Naive B cell (primary cell): ENCODE measurements around the gene SPOPL. TPM values are rescaled to one million over a fixed set of nuclear protein-coding genes. Genes with fewer than 3 reads are reported as not detected.
"Not testable (repeated sequence)": the region's sequence is repeated elsewhere in the genome, so short reads cannot be mapped to it uniquely, and the experiment has no call there.

Experiments
- ATAC-seq, 2 donors: fragments of 150-1000 bp; cut with Tn5 transposase; 2 replicates each; pipeline ENCODE4 v1.10.0; 2021; ENCODE audit warnings: low read depth in 2 of 2, mild to moderate bottlenecking in 2 of 2, moderate library complexity in 2 of 2
- DNase-seq: peaks from one replicate; pipeline ENCODE4 v3.0.0; 2022
- H3K27ac Mint-ChIP-seq, 6 donors: one replicate each; pipeline ENCODE4 v1.8.0; 2020 to 2022; ENCODE audit warnings: mild to moderate bottlenecking in 6 of 6, mixed read lengths in 6 of 6, moderate library complexity in 5 of 6, inconsistent platforms in 2 of 6
- H3K27me3 Mint-ChIP-seq, 3 donors: one replicate each; pipeline ENCODE4 v1.8.0; 2021 to 2022; ENCODE audit warnings: mixed read lengths in 3 of 3, mild to moderate bottlenecking in 1 of 3
- H3K36me3 Mint-ChIP-seq, 2 donors: one replicate each; pipeline ENCODE4 v1.8.0; 2020 to 2022; ENCODE audit warnings: mixed read lengths in 2 of 2, inconsistent platforms in 1 of 2, mild to moderate bottlenecking in 1 of 2
- H3K4me1 Mint-ChIP-seq, 3 donors: one replicate each; pipeline ENCODE4 v1.8.0; 2020 to 2022; ENCODE audit warnings: mixed read lengths in 3 of 3, inconsistent platforms in 1 of 3, mild to moderate bottlenecking in 1 of 3, moderate library complexity in 1 of 3
- H3K4me3 Mint-ChIP-seq, 8 donors: one replicate each; pipeline ENCODE4 v1.8.0; 2020 to 2022; ENCODE audit warnings: mild to moderate bottlenecking in 8 of 8, mixed read lengths in 8 of 8, moderate library complexity in 8 of 8, inconsistent platforms in 2 of 8
- H3K9me3 Mint-ChIP-seq, 7 donors: one replicate each; pipeline ENCODE4 v1.8.0; 2020 to 2022; ENCODE audit warnings: mixed read lengths in 7 of 7, mild to moderate bottlenecking in 5 of 7, inconsistent platforms in 2 of 7, moderate library complexity in 1 of 7
- polyA plus RNA-seq, 6 donors: library from polyadenylated mRNA; unstranded; fragments of 300-500 nt; fragmentation: Illumina TruSeq; gene quantifications; one replicate each; pipeline ENCODE4 v1.2.3, GENCODE V29; 2021; ENCODE audit warnings: low read depth in 6 of 6

Gene SPOPL
- polyA plus RNA-seq, 6 donors from 2014 or later = 7.1 to 10.8 (median 7.9) TPM

GRCh38 chr2:138518860-138519259 is 17.3 kb downstream of the SPOPL start:
- peak overlapping the region in 1 of 6 donors; percentile 47 for H3K27ac Mint-ChIP-seq

GRCh38 chr2:138521821-138522220 is 20.3 kb downstream of the SPOPL start:
- Mint-ChIP-seq H3K27me3 (no peaks in the 10 kb centered on the region), H3K4me1 (peaks cover 63 to 84% (median 75%) of the 10 kb centered on the region in 3 donors), H3K9me3 (peaks cover 3 to 23% (median 11%) of the 10 kb centered on the region in 7 donors), H3K4me3 (peak overlapping the region in 1 of 8 donors; percentile 6), H3K36me3 (peaks cover 26% of the 10 kb centered on the region in 2 donors), H3K27ac (peak overlapping the region in 3 of 6 donors; percentile 13 to 83 (median 47))
- DNase-seq (no peak), ATAC-seq (no peak)

More at GRCh38 chr2:138518860-138519259, 17.3 kb downstream of the SPOPL start:
- DNase-seq (no peak), ATAC-seq (no peak)
- peaks cover 0 to 10% (median 3%) of the 10 kb centered on the region in 7 donors for H3K9me3 Mint-ChIP-seq
- peaks cover 73 to 92% (median 80%) of the 10 kb centered on the region in 3 donors for H3K4me1 Mint-ChIP-seq
- H3K36me3 Mint-ChIP-seq = peaks cover 12 to 15% of the 10 kb centered on the region in 2 donors
- H3K4me3 Mint-ChIP-seq = no peak overlapping the region
- H3K27me3 Mint-ChIP-seq = no peaks in the 10 kb centered on the region

GRCh38 chr2:138522556-138522955 is 21.0 kb downstream of the SPOPL start:
- peaks cover 23 to 28% of the 10 kb centered on the region in 2 donors for H3K36me3 Mint-ChIP-seq
- ATAC-seq = no peak

GRCh38 chr2:138523018-138523672 is 21.6 kb downstream of the SPOPL start:
- not testable (repeated sequence) for H3K27me3 Mint-ChIP-seq, DNase-seq
- Mint-ChIP-seq H3K4me3 (peak overlapping the region in 1 of 8 donors; percentile 10), H3K9me3 (peaks cover 3 to 23% (median 11%) of the 10 kb centered on the region in 7 donors), H3K4me1 (peaks cover 66 to 85% (median 76%) of the 10 kb centered on the region in 3 donors), H3K36me3 (peaks cover 27 to 32% of the 10 kb centered on the region in 2 donors), H3K27ac (peak overlapping the region in 4 of 6 donors; percentile 48 to 60 (median 58))
- peak; percentile 28 to 57 for ATAC-seq

More at GRCh38 chr2:138522556-138522955, 21.0 kb downstream of the SPOPL start:
- H3K4me1 Mint-ChIP-seq = peaks cover 64 to 85% (median 76%) of the 10 kb centered on the region in 3 donors
- no peaks in the 10 kb centered on the region for H3K27me3 Mint-ChIP-seq
- H3K27ac Mint-ChIP-seq = peak overlapping the region in 3 of 6 donors; percentile 48 to 58 (median 57)
- no peak overlapping the region for H3K4me3 Mint-ChIP-seq
- H3K9me3 Mint-ChIP-seq = peaks cover 3 to 23% (median 11%) of the 10 kb centered on the region in 7 donors
- no peak for DNase-seq

- DNase-seq, ATAC-seq, H3K4me3 Mint-ChIP-seq, H3K27me3 Mint-ChIP-seq: not testable (repeated sequence)
- H3K4me1 Mint-ChIP-seq = peaks cover 65 to 86% (median 76%) of the 10 kb centered on the region in 3 donors
- peak overlapping the region in 3 of 6 donors; percentile 25 to 60 (median 57) for H3K27ac Mint-ChIP-seq
- H3K9me3 Mint-ChIP-seq = peaks cover 3 to 23% (median 11%) of the 10 kb centered on the region in 7 donors
- peaks cover 27 to 32% of the 10 kb centered on the region in 2 donors for H3K36me3 Mint-ChIP-seq
Measured at GRCh38 chr2:138523673-138524042, 22.1 kb downstream of the SPOPL start.

GRCh38 chr2:138524353-138524752 is 22.8 kb downstream of the SPOPL start:
- not testable (repeated sequence) for DNase-seq, H3K27me3 Mint-ChIP-seq, ATAC-seq
- Mint-ChIP-seq H3K27ac (peak overlapping the region in 3 of 6 donors; percentile 33 to 73 (median 57)), H3K4me1 (peaks cover 67 to 86% (median 78%) of the 10 kb centered on the region in 3 donors), H3K9me3 (peaks cover 3 to 23% (median 11%) of the 10 kb centered on the region in 7 donors), H3K36me3 (peaks cover 27 to 32% of the 10 kb centered on the region in 2 donors), H3K4me3 (peak overlapping the region in 3 of 8 donors; percentile 4 to 82 (median 15))

GRCh38 chr2:138531913-138532312 is 30.3 kb downstream of the SPOPL start:
- Mint-ChIP-seq H3K27ac (peak overlapping the region in 4 of 6 donors; percentile 30 to 59 (median 48)), H3K4me3 (no peak overlapping the region)

GRCh38 chr2:138534791-138535190 is 33.2 kb downstream of the SPOPL start:
- ATAC-seq (no peak), DNase-seq (no peak)
- Mint-ChIP-seq H3K27ac (peak overlapping the region in 2 of 6 donors; percentile 24 to 56), H3K4me1 (peaks cover 52 to 71% (median 59%) of the 10 kb centered on the region in 3 donors), H3K36me3 (peaks cover 21 to 31% of the 10 kb centered on the region in 2 donors), H3K9me3 (peaks cover 5 to 24% (median 17%) of the 10 kb centered on the region in 7 donors), H3K27me3 (no peaks in the 10 kb centered on the region), H3K4me3 (peak overlapping the region in 2 of 8 donors; percentile 13 to 40)

More at GRCh38 chr2:138531913-138532312, 30.3 kb downstream of the SPOPL start:
- Mint-ChIP-seq H3K9me3 (peaks cover 0 to 3% (median under 1%) of the 10 kb centered on the region in 7 donors), H3K36me3 (peaks cover 11 to 18% of the 10 kb centered on the region in 2 donors), H3K4me1 (peaks cover 67 to 84% (median 80%) of the 10 kb centered on the region in 3 donors), H3K27me3 (no peaks in the 10 kb centered on the region)
- no peak for ATAC-seq
- no peak for DNase-seq

- H3K27me3 Mint-ChIP-seq = no peaks in the 10 kb centered on the region
- H3K4me3 Mint-ChIP-seq = peak overlapping the region in 3 of 8 donors; percentile 36 to 69 (median 39)
- H3K4me1 Mint-ChIP-seq = peaks cover 42 to 69% (median 60%) of the 10 kb centered on the region in 3 donors
- H3K9me3 Mint-ChIP-seq = peaks cover 5 to 31% (median 18%) of the 10 kb centered on the region in 7 donors
- DNase-seq (no peak), ATAC-seq (peak; percentile 52 to 58)
- H3K27ac Mint-ChIP-seq = peak overlapping the region; percentile 14 to 91 (median 48)
- H3K36me3 Mint-ChIP-seq = peaks cover 21 to 31% of the 10 kb centered on the region in 2 donors
Measured at GRCh38 chr2:138536302-138536701, 34.7 kb downstream of the SPOPL start.

- ATAC-seq (no peak), DNase-seq (no peak)
- Mint-ChIP-seq H3K4me1 (peaks cover 43 to 68% (median 60%) of the 10 kb centered on the region in 3 donors), H3K36me3 (peaks cover 24 to 31% of the 10 kb centered on the region in 2 donors), H3K9me3 (peaks cover 5 to 34% (median 19%) of the 10 kb centered on the region in 7 donors), H3K27me3 (no peaks in the 10 kb centered on the region), H3K4me3 (peak overlapping the region in 2 of 8 donors; percentile 39 to 69), H3K27ac (peak overlapping the region; percentile 14 to 91 (median 48))
Measured at GRCh38 chr2:138536740-138537139, 35.2 kb downstream of the SPOPL start.

- ATAC-seq (no peak), DNase-seq (no peak)
- Mint-ChIP-seq H3K4me3 (peak overlapping the region in 1 of 8 donors; percentile 42), H3K27me3 (no peaks in the 10 kb centered on the region), H3K36me3 (peaks cover 27 to 30% of the 10 kb centered on the region in 2 donors), H3K4me1 (peaks cover 45 to 69% (median 63%) of the 10 kb centered on the region in 3 donors), H3K9me3 (peaks cover 5 to 37% (median 23%) of the 10 kb centered on the region in 7 donors), H3K27ac (peak overlapping the region in 2 of 6 donors; percentile 14 to 67)
Measured at GRCh38 chr2:138537170-138537915, 35.8 kb downstream of the SPOPL start.

GRCh38 chr2:138544206-138544605 is 42.6 kb downstream of the SPOPL start:
- not testable (repeated sequence) for H3K36me3 Mint-ChIP-seq, H3K27me3 Mint-ChIP-seq, H3K4me3 Mint-ChIP-seq, DNase-seq, ATAC-seq
- Mint-ChIP-seq H3K9me3 (peaks cover 0 to 19% (median 1%) of the 10 kb centered on the region in 7 donors), H3K27ac (peak overlapping the region in 1 of 6 donors; percentile 47), H3K4me1 (peaks cover 34 to 68% (median 64%) of the 10 kb centered on the region in 3 donors)

GRCh38 chr2:138548796-138549195 is 47.2 kb downstream of the SPOPL start:
- Mint-ChIP-seq H3K9me3 (no peaks in the 10 kb centered on the region), H3K27me3 (no peaks in the 10 kb centered on the region), H3K36me3 (peaks cover 12 to 14% of the 10 kb centered on the region in 2 donors), H3K4me1 (peaks cover 22 to 34% (median 33%) of the 10 kb centered on the region in 3 donors), H3K4me3 (no peak overlapping the region), H3K27ac (peak overlapping the region in 2 of 6 donors; percentile 64 to 91)
- DNase-seq (no peak), ATAC-seq (no peak)
